UCSD-AML1 (cell line): ENCODE results near the gene ATF2.

Experiments
- DNase-seq: peaks from one replicate; lab custom pipeline; 2025; ENCODE audit not compliant: unreplicated experiment; lab: John Stamatoyannopoulos, UW

Gene ATF2

DNA sequence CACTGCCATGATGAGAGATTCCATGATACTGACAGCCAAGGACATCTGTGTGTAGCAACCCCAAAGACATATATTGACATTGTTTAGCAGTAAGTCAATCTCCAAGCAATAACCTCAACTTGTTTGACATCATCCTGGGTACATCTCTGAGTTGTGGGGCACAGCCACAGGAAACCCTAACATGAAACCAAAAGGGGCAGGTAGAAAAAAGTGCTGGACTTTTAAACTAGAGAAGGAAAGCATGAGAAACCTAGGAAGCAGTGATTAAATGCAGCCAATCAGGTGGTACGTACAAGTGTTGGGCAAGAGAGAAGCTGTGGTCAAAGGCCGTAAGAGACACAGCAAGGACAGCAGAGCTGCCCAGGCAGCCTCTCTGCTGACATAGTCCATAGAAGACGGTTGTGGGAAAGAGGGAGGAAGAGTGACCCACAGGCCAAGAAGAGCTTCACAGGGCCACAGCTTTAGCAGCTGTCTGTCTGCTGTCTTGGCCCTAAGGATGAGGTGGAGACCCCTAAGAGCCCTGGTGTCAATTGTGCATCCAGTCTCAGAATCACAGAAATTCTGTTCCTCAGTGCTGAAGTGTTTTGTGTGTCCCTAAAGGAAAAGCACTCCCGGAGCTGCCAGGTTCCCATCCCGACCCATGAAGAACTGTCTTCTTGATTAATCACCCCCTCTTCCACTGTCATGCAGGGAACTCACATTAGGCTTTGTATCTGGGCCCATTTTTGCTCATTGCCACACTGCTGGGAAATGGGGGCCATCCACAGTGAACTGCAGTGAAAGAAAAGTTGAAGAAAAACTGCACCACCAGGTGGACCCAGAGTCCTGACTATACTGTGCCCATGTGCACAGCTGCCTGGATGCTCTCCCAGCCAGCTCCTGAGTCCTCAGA lies 137.4 kb downstream of the ATF2 start:
- DNase-seq: peak; percentile 24

DNA sequence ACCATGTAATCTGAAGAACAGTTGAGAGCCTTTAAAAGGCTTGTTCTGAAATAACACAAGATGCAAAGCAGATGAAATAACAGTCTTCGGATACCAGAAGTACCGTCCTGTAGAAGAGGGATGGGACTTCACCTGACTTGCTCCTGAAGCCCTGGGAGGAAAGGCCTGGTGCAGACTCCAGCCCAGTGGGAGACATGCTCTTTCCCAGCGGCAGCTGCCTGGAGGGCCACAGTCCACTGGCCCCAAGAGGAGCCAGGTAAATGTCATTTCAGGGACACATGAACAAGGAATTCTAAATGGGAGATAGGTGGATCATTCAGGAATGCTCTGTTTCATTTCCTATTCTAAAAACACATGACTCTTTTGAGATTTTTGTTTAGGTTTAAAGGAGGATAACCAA lies 140.2 kb downstream of the ATF2 start:
- no peak for DNase-seq

DNA sequence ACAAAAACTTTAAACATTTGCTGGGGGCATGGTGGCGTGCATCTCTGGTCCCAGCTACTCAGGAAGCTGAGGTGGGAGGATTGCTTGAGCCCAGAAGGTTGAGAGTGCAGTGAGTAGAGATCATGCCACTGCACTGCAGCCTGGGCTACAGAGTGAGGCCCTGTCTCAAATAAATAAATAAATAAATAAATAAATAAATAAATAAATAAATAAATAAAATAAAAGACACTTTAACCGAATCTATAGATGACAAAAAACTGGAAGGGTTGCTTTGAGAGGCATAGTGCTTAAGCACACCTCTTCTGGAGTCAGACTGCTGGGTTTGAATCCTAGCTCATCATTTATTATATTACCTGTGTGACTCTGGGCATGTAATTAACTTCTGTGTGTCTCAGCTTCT lies 141.6 kb downstream of the ATF2 start:
- no peak for DNase-seq

DNA sequence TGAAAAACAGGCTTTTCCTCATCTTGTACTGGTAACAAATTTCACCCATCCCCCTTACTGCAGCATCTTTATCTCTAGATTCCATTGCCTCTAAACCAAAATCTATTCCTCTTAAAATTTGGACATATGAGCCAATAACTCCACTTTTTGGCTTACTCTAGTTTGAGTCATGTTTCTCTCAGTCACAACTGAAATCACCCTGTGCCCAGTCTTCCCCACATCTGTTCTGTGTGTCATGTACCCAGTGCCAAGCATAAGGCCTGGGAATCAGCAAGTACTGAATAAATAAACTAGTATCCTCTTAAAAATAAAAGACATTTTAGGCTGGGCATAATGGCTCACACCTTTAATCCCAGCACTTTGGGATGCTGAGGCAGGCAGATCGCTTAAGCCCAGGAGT lies 142.1 kb downstream of the ATF2 start:
- DNase-seq: no peak

DNA sequence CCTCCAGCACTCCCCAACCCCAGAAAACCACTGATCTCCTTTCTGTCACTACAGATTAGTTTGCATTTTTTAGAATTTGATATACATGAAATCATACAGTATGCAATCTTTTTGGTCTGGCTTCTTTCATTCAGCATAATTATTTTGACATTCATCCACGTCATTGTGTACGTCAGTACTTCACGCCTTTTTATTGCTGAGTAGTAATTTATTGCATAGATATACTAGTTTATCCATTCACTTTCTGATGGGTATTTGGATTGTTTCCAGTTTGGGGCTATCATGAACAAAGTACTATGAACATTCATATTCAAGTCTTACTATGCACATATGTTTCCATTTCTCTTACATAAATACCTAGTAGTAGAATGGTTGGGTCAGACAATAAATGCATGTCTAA lies 142.8 kb downstream of the ATF2 start:
- no peak for DNase-seq

DNA sequence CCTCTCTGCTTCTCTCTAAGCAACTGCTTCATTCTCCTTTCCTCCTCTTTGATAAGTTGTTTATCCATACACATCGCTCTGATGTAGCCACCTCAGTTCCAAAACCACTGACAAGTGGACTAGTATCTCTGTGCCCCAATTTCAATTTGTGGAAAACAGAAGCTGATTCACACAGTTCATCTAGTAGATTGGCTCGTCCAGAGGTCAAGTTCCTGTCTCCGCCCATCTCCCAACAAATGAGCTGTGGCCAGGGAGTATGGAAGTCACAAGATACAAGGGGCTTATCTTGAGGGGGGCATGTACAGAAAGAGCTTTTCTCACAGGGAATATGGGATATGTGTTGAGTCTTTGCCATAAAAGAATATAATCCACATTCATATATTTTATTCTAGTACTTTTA lies 145.1 kb downstream of the ATF2 start:
- DNase-seq: no peak
